Nucleus accumbens (tissue), 56 donors: Measurements from ENCODE around the gene KDM2B.
A peak's percentile ranks its signal among the peaks of the same experiment; 100 is the strongest.

ENCODE experiments used
- DNase-seq, 56 donors: peaks; one replicate each; lab custom pipeline; 2025; lab: John Stamatoyannopoulos, UW

KDM2B gene

DNA sequence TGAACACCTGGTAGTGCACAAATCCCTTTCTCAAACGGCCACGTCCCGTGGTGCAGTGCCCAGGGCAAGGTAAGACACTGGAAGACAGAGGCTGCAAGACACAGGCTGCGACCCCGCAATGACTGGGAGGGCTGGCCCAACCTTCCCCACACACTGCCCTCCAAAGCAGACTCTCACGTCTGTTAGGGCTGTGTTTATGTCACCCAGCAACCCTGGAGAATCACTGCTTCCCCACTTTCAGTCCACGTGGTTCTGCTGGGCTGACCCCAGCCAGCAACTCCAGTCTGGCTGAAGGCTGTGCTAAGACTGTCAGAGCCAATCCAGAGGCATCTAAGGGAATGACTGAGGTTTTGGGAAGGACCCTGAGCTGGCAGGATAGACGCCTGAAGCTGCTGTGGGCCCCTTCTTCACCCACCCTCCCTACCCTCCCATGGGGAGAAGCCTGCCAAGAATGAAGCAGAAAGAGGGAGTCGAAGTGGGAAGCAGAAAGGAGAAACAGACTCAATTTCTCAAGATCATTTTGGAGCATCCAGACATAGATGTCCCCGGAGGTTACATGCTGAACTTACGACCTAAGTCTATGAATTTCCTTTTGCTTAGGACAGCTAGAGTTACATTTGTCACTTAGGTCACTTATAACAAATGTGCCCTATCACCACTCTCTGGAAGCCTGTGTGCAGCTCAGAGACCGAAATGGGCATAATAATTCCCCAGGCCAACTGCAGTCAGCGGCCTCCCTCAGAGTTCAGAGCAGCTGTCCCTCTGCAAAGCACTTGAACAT, 11.7 kb downstream of the KDM2B start:
- DNase-seq: peak in 1 of 56 donors; percentile 15

DNA sequence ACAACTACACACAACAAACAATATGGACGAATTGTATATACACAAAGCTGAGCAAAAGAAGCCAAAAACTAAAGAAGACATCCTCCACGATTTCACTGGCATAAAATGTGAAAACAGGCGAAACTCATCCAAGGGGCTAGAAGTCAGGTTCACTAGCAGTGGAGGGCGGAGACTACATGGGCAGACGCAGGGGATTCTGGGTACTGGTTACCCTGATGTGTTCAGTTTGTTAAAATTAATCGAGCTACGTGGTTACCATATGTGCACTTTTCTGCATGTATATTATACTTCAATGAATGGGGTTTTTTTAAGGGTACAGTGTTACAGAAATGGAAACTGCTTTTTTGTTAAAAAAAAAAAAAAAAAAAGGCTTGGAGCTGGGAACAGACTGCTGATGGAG, 12.3 kb downstream of the KDM2B start:
- DNase-seq: no peak

- DNase-seq: no peak
Observed at GRCh38 chr12:121565076-121565475, 15.7 kb downstream of the KDM2B start.

GRCh38 chr12:121562488-121562887, 18.3 kb downstream of the KDM2B start:
- no peak for DNase-seq

DNA sequence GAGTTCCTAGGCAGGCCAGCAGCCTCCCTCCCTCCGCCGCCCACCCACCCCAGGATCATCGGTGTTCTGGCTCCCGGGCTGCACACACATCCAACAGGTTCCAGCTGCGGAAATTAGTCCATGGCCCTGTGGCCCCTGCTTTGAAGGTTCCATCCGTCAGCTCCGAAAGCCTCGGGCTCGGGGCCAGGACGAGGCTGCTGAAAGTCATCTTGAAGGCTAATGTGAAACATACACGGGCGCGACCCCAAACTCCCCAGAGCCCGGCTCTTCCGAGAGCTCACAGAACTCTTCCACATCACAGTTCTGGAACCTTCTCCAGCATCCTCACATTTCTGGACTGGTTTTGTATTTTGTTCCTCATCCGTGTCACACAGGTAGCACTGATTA, 19.8 kb downstream of the KDM2B start:
- no peak for DNase-seq

DNA sequence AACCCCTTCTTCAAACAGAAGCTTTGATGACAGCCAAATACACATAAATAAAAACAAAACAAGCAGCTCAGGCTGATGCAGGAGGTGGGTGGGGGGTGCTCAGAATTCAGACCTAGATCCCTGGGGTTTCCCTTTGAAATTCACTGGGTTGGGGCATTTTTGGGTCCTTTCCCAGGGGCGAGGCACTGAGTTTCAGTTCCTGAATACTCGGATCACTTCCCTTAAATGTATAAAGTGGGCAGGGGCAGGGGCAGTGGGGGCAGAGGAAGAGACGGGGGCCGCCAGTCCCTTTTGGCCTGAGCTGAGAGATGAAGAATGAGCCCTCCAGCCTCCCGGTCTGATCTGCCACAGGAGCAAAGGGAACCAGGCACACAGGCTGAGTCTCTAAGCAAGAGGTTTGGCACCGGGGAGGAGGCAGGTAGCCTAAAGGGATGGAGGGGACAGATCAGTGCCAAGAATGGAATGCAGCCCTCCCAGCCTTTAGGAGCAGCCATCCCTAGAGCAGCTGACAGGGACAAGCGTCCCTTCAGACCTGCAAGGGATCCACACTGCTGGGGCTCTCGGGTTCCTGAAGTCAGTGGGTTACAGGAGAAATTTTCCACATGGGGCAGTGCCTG, 20.3 kb downstream of the KDM2B start:
- DNase-seq: peak in 1 of 56 donors; percentile 29

DNA sequence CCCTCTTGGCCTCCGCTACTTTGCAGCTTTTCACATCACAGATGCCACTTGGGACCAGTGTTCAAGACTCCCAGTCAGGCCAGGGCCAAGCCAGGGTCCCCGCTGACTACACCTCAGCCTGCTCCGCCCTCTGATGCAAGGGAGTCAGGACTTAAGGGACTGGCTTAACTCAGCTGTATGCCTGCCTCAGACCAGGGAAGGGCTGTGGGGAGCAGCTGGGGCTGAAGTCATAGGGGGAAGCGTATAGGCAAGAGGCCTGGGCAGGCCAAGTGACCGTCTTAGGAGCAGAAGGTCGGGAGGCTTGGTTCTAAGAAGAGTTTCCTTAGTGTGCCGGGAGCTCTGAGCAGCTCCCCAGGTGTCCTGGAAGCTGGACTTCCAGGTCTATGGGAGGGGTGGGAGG, 21.9 kb downstream of the KDM2B start:
- DNase-seq: no peak

DNA sequence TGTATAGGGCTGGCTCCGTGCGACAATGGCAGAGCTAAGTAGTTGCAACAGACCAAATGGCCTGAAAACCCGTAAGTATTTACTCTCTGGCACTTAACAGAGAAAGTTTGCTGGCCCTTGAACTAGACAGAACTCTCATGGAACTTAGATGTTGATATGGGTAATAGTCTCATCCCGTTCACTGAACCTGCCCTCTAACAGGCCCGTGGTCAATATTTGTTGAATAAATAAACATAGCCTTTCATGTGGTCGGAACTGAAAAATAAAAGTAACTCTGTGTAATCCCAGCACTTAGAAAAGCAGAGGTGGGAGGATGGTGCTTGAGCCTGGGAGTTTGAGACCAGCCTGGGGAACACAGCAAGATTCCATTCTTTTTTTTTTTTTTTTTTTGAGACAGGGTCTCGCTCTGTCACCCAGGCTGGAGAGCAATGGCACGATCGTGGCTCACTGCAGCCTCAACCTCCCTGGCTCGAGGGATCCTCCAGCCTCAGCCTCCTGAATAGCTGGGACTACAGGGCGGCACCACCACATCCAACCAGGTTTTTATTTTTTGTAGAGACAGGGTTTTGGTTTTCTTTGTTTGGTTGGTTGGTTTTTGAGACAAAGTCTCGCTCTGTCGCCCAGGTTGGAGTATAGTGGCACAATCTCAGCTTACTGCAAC, 29.7 kb downstream of the KDM2B start:
- no peak for DNase-seq

DNA sequence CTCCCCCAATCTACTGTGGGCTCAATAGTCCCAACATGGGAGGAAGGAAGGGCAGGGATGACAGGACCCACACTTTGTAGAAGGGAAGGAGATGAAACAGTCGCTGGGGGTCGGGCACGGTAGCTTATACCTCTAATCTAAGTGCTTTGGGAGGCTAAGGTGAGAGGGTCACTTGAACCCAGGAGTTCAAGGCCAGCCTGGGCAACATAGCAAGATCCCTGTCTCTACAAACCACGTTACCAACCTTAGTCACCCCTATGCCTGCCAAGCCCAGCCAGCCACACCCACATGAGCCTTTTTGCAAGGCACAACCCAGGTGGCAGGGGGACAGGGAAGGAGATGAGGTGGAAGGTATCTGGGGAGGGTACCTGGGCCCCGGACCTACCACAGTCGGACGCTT, 31.7 kb downstream of the KDM2B start:
- DNase-seq: no peak

GRCh38 chr12:121545480-121545879, 35.3 kb downstream of the KDM2B start:
- DNase-seq: peak in 7 of 56 donors; percentile 1 to 13 (median 5)

DNA sequence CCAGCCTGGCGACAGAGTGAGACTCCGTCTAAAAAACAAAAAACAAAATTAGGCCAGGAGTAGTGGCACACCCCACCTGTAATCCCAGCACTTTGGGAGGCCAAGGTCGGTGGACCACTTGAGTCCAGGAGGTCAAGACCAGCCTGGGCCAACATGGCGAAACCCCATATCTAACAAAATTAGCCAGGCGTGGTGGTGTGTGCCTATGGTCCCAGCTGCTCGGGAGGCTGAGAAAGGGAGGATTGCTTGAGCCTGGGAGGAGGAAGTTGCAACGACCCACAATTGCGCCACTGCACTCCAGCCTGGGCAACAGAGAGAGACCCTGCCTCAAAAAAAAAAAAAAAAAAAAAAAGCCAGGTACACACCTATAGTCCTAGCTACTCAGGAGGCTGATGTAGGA, 37.0 kb downstream of the KDM2B start:
- no peak for DNase-seq

- DNase-seq: no peak
Observed at GRCh38 chr12:121539908-121540307, 40.9 kb downstream of the KDM2B start.

DNA sequence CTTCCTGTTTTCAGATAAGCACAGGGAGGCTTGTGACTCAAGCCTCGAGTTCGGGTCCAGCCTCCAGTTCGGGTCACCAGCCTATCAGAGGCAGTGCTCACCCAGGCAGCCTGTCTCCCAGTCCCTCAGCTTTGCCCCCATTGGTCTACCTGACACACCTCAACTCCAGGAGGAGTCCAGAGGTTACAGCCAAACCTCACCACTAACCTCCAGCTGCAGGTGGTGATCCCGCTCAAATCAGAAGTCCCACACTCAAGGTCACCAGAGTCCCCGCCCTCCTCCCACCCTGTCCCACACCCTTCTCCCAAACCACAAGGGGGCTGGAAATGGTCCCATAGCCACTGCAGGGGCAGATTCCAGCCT, 42.1 kb downstream of the KDM2B start:
- DNase-seq: no peak

- DNase-seq: peak in 4 of 56 donors; percentile 28 to 60 (median 38)
Observed at GRCh38 chr12:121537814-121538698, 42.8 kb downstream of the KDM2B start.

- DNase-seq: peak in 54 of 56 donors; percentile 23 to 87 (median 71)
Observed at GRCh38 chr12:121536899-121537813, 43.7 kb downstream of the KDM2B start.

- peak; percentile 12 to 92 (median 75) for DNase-seq
Observed at GRCh38 chr12:121536054-121536898, 44.5 kb downstream of the KDM2B start.

GRCh38 chr12:121535150-121536053, 45.4 kb downstream of the KDM2B start:
- DNase-seq: no peak
